HEK293 (cell line): ENCODE measurements around the gene RNF215.

Source experiments
- MEIS1 ChIP-seq: sonication (generic); formaldehyde crosslinking; IDR thresholded peaks from 2 replicates; pipeline ENCODE4 v1.8.1; 2022; ENCODE audit warnings: missing genetic modification reagents, mild to moderate bottlenecking, borderline replicate concordance
- WT1 ChIP-seq: fragments of 450-650 bp; formaldehyde crosslinking; IDR thresholded peaks from 2 replicates; pipeline ENCODE4 v1.5.1; 2016; ENCODE audit warnings: missing biosample characterization, missing genetic modification characterization
- YY1 ChIP-seq: fragments of 450-650 bp; formaldehyde crosslinking; IDR thresholded peaks from 2 replicates; pipeline ENCODE4 v1.5.1; 2018; ENCODE audit warnings: missing biosample characterization, missing genetic modification characterization
- ZBTB20 ChIP-seq: fragments of 450-650 bp; formaldehyde crosslinking; IDR thresholded peaks from 2 replicates; pipeline ENCODE4 v1.5.1; 2016; ENCODE audit warnings: missing biosample characterization, missing genetic modification characterization
- ZNF24 ChIP-seq: fragments of 450-650 bp; formaldehyde crosslinking; IDR thresholded peaks from 2 replicates; pipeline ENCODE4 v1.5.1; 2016; ENCODE audit warnings: missing biosample characterization, missing genetic modification characterization
- ZNF274 ChIP-seq, 2 experiments: fragments of 200-500 bp in 1 of 2; fragments of 450-650 bp in 1 of 2; sonication (Bioruptor generic) in 1 of 2; formaldehyde crosslinking in 1 of 2; IDR thresholded peaks; 2 replicates each; pipeline versions ENCODE4 v1.5.1 to v1.6.1; 2014 to 2016; ENCODE audit warnings: borderline replicate concordance in 1 of 2, inconsistent platforms in 1 of 2, low read length in 1 of 2, missing biosample characterization in 1 of 2, missing genetic modification characterization in 1 of 2
- TF ChIP-seq, protein P1 (sequence below): fragments of 450-650 bp; formaldehyde crosslinking; IDR thresholded peaks from 2 replicates; pipeline ENCODE4 v1.5.1; 2016; ENCODE audit warnings: missing biosample characterization, missing genetic modification characterization
- TF ChIP-seq, protein P2 (sequence below): fragments of 450-650 bp; formaldehyde crosslinking; IDR thresholded peaks from 2 replicates; pipeline ENCODE4 v1.5.1; 2016; ENCODE audit warnings: missing biosample characterization, missing genetic modification characterization, borderline replicate concordance
- TF ChIP-seq, protein P3 (sequence below): sonication (generic); formaldehyde crosslinking; IDR thresholded peaks from 2 replicates; pipeline ENCODE4 v1.8.1; 2022; ENCODE audit warnings: mild to moderate bottlenecking, moderate library complexity, missing genetic modification reagents
- TF ChIP-seq, protein P4 (sequence below): fragments of 450-650 bp; formaldehyde crosslinking; IDR thresholded peaks from 2 replicates; pipeline ENCODE4 v1.5.1; 2016; ENCODE audit warnings: missing biosample characterization, missing genetic modification characterization

DNA sequence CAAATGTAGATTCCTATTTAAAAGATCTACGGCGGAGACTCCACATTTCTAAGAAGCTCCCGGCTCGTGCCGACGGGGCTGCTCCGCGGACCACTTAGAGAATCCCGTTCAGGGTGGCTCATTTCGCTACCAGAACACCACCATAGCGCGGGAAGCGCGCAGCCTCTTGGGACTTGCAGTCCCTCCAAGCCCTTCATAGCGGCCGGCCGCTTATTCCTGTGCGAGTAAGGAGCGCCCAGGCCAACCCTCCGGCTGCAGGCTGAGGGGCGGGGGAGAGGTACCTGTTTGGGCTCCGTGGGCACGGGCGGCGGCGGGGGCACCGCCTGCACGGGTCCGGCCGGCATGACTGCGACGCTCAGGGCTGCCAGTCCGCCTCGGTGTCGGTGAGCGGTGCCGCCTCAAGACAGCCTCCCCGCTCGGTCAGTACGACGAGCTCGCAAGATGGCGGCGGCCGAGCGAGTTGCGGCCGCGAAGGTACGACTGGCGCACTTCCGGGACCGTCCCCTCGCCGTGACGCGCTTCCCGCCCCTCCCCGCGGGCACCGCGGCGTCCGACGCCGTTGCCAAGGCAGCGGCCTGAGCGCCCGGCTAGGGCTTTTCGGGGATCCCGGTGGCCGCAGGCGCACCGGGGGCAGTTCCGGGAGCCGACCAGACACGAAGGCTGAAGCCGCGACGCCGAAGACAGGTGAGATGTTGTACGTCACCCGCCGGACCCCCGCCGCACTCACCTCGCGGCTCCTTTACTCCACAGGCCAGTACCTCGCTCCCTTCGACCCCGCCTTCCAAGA is 30.6 kb downstream of the RNF215 start, which contains the start of the genes CCDC157 and SF3A1:
- TF ChIP-seq ZNF24 (tag by site-specific recombination) (no peak; the same call in 1 of the 2 replicates), YY1 (peak; percentile 96), WT1 (tag by site-specific recombination) (no peak), ZBTB20 (tag by site-specific recombination) (peak; percentile 83; the same call in 1 of the 2 replicates), MEIS1 (no peak), ZNF274 (IDR thresholded peaks at IDR 0.05; ENCODE audit: low read length) (no peak), ZNF274 (tag by site-specific recombination; IDR thresholded peaks at IDR 0.05; ENCODE audit: borderline replicate concordance) (no peak)
- TF ChIP-seq, protein P1, sequence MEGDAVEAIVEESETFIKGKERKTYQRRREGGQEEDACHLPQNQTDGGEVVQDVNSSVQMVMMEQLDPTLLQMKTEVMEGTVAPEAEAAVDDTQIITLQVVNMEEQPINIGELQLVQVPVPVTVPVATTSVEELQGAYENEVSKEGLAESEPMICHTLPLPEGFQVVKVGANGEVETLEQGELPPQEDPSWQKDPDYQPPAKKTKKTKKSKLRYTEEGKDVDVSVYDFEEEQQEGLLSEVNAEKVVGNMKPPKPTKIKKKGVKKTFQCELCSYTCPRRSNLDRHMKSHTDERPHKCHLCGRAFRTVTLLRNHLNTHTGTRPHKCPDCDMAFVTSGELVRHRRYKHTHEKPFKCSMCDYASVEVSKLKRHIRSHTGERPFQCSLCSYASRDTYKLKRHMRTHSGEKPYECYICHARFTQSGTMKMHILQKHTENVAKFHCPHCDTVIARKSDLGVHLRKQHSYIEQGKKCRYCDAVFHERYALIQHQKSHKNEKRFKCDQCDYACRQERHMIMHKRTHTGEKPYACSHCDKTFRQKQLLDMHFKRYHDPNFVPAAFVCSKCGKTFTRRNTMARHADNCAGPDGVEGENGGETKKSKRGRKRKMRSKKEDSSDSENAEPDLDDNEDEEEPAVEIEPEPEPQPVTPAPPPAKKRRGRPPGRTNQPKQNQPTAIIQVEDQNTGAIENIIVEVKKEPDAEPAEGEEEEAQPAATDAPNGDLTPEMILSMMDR (tag by site-specific recombination) = peak; percentile 52; the same call in 1 of the 2 replicates
- TF ChIP-seq, protein P2, sequence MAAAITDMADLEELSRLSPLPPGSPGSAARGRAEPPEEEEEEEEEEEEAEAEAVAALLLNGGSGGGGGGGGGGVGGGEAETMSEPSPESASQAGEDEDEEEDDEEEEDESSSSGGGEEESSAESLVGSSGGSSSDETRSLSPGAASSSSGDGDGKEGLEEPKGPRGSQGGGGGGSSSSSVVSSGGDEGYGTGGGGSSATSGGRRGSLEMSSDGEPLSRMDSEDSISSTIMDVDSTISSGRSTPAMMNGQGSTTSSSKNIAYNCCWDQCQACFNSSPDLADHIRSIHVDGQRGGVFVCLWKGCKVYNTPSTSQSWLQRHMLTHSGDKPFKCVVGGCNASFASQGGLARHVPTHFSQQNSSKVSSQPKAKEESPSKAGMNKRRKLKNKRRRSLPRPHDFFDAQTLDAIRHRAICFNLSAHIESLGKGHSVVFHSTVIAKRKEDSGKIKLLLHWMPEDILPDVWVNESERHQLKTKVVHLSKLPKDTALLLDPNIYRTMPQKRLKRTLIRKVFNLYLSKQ (tag by site-specific recombination) = no peak
- TF ChIP-seq, protein P3, sequence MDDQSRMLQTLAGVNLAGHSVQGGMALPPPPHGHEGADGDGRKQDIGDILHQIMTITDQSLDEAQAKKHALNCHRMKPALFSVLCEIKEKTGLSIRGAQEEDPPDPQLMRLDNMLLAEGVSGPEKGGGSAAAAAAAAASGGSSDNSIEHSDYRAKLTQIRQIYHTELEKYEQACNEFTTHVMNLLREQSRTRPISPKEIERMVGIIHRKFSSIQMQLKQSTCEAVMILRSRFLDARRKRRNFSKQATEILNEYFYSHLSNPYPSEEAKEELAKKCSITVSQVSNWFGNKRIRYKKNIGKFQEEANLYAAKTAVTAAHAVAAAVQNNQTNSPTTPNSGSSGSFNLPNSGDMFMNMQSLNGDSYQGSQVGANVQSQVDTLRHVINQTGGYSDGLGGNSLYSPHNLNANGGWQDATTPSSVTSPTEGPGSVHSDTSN (CRISPR knock-in tag) = no peak; the same call in none of the 2 replicates
- TF ChIP-seq, protein P4, sequence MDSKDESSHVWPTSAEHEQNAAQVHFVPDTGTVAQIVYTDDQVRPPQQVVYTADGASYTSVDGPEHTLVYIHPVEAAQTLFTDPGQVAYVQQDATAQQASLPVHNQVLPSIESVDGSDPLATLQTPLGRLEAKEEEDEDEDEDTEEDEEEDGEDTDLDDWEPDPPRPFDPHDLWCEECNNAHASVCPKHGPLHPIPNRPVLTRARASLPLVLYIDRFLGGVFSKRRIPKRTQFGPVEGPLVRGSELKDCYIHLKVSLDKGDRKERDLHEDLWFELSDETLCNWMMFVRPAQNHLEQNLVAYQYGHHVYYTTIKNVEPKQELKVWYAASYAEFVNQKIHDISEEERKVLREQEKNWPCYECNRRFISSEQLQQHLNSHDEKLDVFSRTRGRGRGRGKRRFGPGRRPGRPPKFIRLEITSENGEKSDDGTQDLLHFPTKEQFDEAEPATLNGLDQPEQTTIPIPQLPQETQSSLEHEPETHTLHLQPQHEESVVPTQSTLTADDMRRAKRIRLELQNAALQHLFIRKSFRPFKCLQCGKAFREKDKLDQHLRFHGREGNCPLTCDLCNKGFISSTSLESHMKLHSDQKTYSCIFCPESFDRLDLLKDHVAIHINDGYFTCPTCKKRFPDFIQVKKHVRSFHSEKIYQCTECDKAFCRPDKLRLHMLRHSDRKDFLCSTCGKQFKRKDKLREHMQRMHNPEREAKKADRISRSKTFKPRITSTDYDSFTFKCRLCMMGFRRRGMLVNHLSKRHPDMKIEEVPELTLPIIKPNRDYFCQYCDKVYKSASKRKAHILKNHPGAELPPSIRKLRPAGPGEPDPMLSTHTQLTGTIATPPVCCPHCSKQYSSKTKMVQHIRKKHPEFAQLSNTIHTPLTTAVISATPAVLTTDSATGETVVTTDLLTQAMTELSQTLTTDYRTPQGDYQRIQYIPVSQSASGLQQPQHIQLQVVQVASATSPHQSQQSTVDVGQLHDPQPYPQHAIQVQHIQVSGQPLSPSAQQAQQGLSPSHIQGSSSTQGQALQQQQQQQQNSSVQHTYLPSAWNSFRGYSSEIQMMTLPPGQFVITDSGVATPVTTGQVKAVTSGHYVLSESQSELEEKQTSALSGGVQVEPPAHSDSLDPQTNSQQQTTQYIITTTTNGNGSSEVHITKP (tag by site-specific recombination) = peak; percentile 51
